MM.1S (cell line): ENCODE data around the gene NTM.

Source experiments
- CTCF ChIP-seq: fragments of 300-600 bp; sonication (generic); IDR thresholded peaks from 2 replicates; pipeline ENCODE4 v1.5.1; 2016; ENCODE audit warnings: antibody characterized with exemption, low read length, mixed read lengths
- EZH2 ChIP-seq: fragments of 300-600 bp; sonication (generic); optimal IDR thresholded peaks from 2 replicates; pipeline ENCODE3; 2017; ENCODE audit warnings: low read depth, mild to moderate bottlenecking, antibody characterized with exemption, low read length, mixed read lengths

GRCh38 chr11:132096132-132096825 lies 725.9 kb downstream of the NTM start:
- TF ChIP-seq CTCF: no peak
- no peak for TF ChIP-seq EZH2
